ENCODE results near the gene IL15.

IL15 gene

DNA sequence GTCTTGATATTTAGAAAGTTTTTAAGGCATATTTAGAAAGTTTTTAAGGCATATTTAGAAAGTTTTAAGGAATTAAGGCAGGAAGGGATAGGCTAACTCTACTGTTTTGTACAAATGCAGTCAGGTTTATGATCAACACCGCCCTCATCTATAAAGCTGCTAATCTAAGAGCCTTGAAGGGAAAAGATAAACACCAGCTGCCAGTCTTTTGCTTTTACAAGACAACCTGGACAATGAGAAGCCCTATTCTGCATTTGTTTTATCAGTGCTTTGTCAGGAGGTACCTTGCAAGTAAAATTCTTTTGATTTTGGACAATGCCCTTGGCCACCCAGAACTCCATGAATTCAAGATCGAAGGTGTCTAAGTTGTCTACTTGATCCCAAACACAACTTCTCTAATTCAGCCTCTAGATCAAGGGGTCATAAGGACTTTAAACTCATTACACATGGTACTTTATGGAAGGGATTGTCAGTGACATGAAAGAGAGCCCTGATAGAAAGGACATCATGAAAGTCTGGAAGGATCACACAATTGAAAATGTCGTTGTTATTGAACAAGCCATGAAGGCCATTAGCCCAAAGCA, 39.8 kb downstream of the IL15 start:
- no peak for TF ChIP-seq EZH2phosphoT487 (IDR thresholded peaks at IDR 0.05; ENCODE audit: low read depth)
- H3K4me1 ChIP-seq (ENCODE audit: low read length) = no peaks in the 10 kb centered on the region
- H3K27me3 ChIP-seq (ENCODE audit: low read depth, low read length) = no peaks in the 10 kb centered on the region
- no peaks in the 10 kb centered on the region for H4K20me1 ChIP-seq (ENCODE audit: insufficient read depth, low read length)
- no peak overlapping the region for H3K27ac ChIP-seq (ENCODE audit: low read length)
- no peak overlapping the region for H3K9ac ChIP-seq (ENCODE audit: low read length)
- no peaks in the 10 kb centered on the region for H3K36me3 ChIP-seq (replicated peaks; ENCODE audit: low read depth, low read length)
- H2AFZ ChIP-seq (ENCODE audit: low read depth, low read length) = no peak overlapping the region
- H3K79me2 ChIP-seq (ENCODE audit: low read length) = no peaks in the 10 kb centered on the region
- H3K4me3 ChIP-seq (ENCODE audit: low read length) = no peak overlapping the region
- H3K4me2 ChIP-seq (ENCODE audit: low read length) = no peak overlapping the region
- H3K9me3 ChIP-seq (ENCODE audit: insufficient read depth, low read length) = no peaks in the 10 kb centered on the region

- no peak overlapping the region for H3K9ac ChIP-seq (ENCODE audit: low read length)
- H4K20me1 ChIP-seq (ENCODE audit: insufficient read depth, low read length) = no peaks in the 10 kb centered on the region
- no peak overlapping the region for H3K4me2 ChIP-seq (ENCODE audit: low read length)
Observed at GRCh38 chr4:141680060-141680459, 43.7 kb downstream of the IL15 start.

GRCh38 chr4:141684785-141685184, 48.4 kb downstream of the IL15 start:
- Histone ChIP-seq H4K20me1 (ENCODE audit: insufficient read depth, low read length) (no peaks in the 10 kb centered on the region), H2AFZ (ENCODE audit: low read depth, low read length) (no peak overlapping the region), H3K27me3 (ENCODE audit: low read depth, low read length) (no peaks in the 10 kb centered on the region), H3K79me2 (ENCODE audit: low read length) (no peaks in the 10 kb centered on the region), H3K4me1 (ENCODE audit: low read length) (no peaks in the 10 kb centered on the region), H3K9ac (ENCODE audit: low read length) (no peak overlapping the region), H3K36me3 (replicated peaks; ENCODE audit: low read depth, low read length) (no peaks in the 10 kb centered on the region), H3K4me3 (ENCODE audit: low read length) (no peak overlapping the region), H3K9me3 (ENCODE audit: insufficient read depth, low read length) (no peaks in the 10 kb centered on the region), H3K4me2 (ENCODE audit: low read length) (no peak overlapping the region), H3K27ac (ENCODE audit: low read length) (no peak overlapping the region)
- TF ChIP-seq CTCF (IDR thresholded peaks at IDR 0.05; ENCODE audit: low read depth, low read length) (no peak), EZH2phosphoT487 (IDR thresholded peaks at IDR 0.05; ENCODE audit: low read depth) (no peak)

More at GRCh38 chr4:141680060-141680459, 43.7 kb downstream of the IL15 start:
- Histone ChIP-seq H3K27me3 (ENCODE audit: low read depth, low read length) (no peaks in the 10 kb centered on the region), H3K79me2 (ENCODE audit: low read length) (no peaks in the 10 kb centered on the region), H2AFZ (ENCODE audit: low read depth, low read length) (no peak overlapping the region), H3K4me3 (ENCODE audit: low read length) (no peak overlapping the region), H3K27ac (ENCODE audit: low read length) (no peak overlapping the region), H3K9me3 (ENCODE audit: insufficient read depth, low read length) (no peaks in the 10 kb centered on the region), H3K4me1 (ENCODE audit: low read length) (no peaks in the 10 kb centered on the region), H3K36me3 (replicated peaks; ENCODE audit: low read depth, low read length) (no peaks in the 10 kb centered on the region)
- TF ChIP-seq CTCF (IDR thresholded peaks at IDR 0.05; ENCODE audit: low read depth, low read length) (no peak), EZH2phosphoT487 (IDR thresholded peaks at IDR 0.05; ENCODE audit: low read depth) (no peak)

GRCh38 chr4:141686146-141686775, 49.9 kb downstream of the IL15 start:
- no peaks in the 10 kb centered on the region for H3K9me3 ChIP-seq (ENCODE audit: insufficient read depth, low read length)
- no peaks in the 10 kb centered on the region for H3K27me3 ChIP-seq (ENCODE audit: low read depth, low read length)
- no peaks in the 10 kb centered on the region for H3K36me3 ChIP-seq (replicated peaks; ENCODE audit: low read depth, low read length)
- H3K27ac ChIP-seq (ENCODE audit: low read length) = no peak overlapping the region
- no peak overlapping the region for H2AFZ ChIP-seq (ENCODE audit: low read depth, low read length)
- H3K9ac ChIP-seq (ENCODE audit: low read length) = no peak overlapping the region
- no peaks in the 10 kb centered on the region for H4K20me1 ChIP-seq (ENCODE audit: insufficient read depth, low read length)
- H3K79me2 ChIP-seq (ENCODE audit: low read length) = no peaks in the 10 kb centered on the region
- H3K4me1 ChIP-seq (ENCODE audit: low read length) = no peaks in the 10 kb centered on the region
- no peak for TF ChIP-seq CTCF (IDR thresholded peaks at IDR 0.05; ENCODE audit: low read depth, low read length)
- no peak overlapping the region for H3K4me2 ChIP-seq (ENCODE audit: low read length)
- H3K4me3 ChIP-seq (ENCODE audit: low read length) = no peak overlapping the region
